B cell (primary cell): ENCODE data around the gene DNAJA3. TPM values are rescaled to one million over a fixed set of nuclear protein-coding genes. Genes with fewer than 3 reads are reported as not detected.

Experiments used
- ATAC-seq: fragments of 200-7000 bp; cut with Tn5 transposase; one replicate; pipeline ENCODE4 v1.10.0; 2021; ENCODE audit warnings: low read depth, mild to moderate bottlenecking, moderate number of reproducible peaks, moderate library complexity
- CTCF ChIA-PET: fragments of 350-600 bp; sonication (Branson Sonifier 250); formaldehyde crosslinking; loops from one replicate; lab custom pipeline; 2021; ENCODE audit warnings: antibody characterized with exemption, inconsistent platforms; lab: Charles Lee
- POLR2A ChIA-PET: fragments of 350-600 bp; sonication (Branson Sonifier 250); formaldehyde crosslinking; loops from one replicate; lab custom pipeline; 2021; ENCODE audit warnings: antibody characterized with exemption; lab: Charles Lee
- DNase-seq: peaks from one replicate; pipeline ENCODE4 v3.0.0; 2013
- H2AFZ ChIP-seq: 2 replicates; pipeline ENCODE4 v1.6.1; 2012; ENCODE audit warnings: mild to moderate bottlenecking, low read depth, low read length; ENCODE audit not compliant: insufficient read depth, poor library complexity, severe bottlenecking
- H3K27ac ChIP-seq, 2 donors: 1 replicate in 1 of 2; 2 replicates in 1 of 2; pipeline ENCODE4 v1.5.1; 2012 to 2013; ENCODE audit warnings: low read length in 2 of 2, mild to moderate bottlenecking in 2 of 2, moderate library complexity in 1 of 2
- H3K27me3 ChIP-seq, 4 experiments: fragments of 200-600 bp in 1 of 4; sonication (generic) in 1 of 4; replicated peaks in 1 of 4; 1 replicate in 2 of 4; 2 replicates in 2 of 4; pipeline versions ENCODE4 v1.6.1 to v1.7.0; 2013 to 2016; ENCODE audit warnings: low read length in 3 of 4, mild to moderate bottlenecking in 2 of 4, mixed read lengths in 1 of 4, moderate library complexity in 1 of 4; ENCODE audit not compliant: insufficient read depth in 4 of 4, control insufficient read depth in 3 of 4; ENCODE audit errors: control extremely low read depth in 1 of 4
- H3K36me3 ChIP-seq, 2 experiments: replicated peaks in 1 of 2; 1 replicate in 1 of 2; 2 replicates in 1 of 2; pipeline versions ENCODE4 v1.6.1 to v1.7.1; 2013; ENCODE audit warnings: low read length in 1 of 2; ENCODE audit not compliant: insufficient read depth in 2 of 2, control insufficient read depth in 1 of 2; ENCODE audit errors: control extremely low read depth in 1 of 2, extremely low read depth in 1 of 2
- H3K4me1 ChIP-seq, 2 donors: fragments of 200-600 bp in 1 of 2; sonication (generic) in 1 of 2; 1 replicate in 1 of 2; 2 replicates in 1 of 2; pipeline versions ENCODE4 v1.5.1 to v1.6.1; 2013 to 2017; ENCODE audit warnings: low read length in 2 of 2; ENCODE audit not compliant: control insufficient read depth in 2 of 2, insufficient read depth in 2 of 2
- H3K4me2 ChIP-seq: replicated peaks from 2 replicates; pipeline ENCODE3; 2012; ENCODE audit warnings: mild to moderate bottlenecking, low read depth, low read length; ENCODE audit not compliant: poor library complexity, severe bottlenecking
- H3K4me3 ChIP-seq, 5 experiments: fragments of 200-600 bp in 1 of 5; sonication (generic) in 1 of 5; 1 replicate in 3 of 5; 2 replicates in 2 of 5; pipeline versions ENCODE4 v1.5.1 to v1.7.0; 2011 to 2016; ENCODE audit warnings: low read length in 4 of 5, mild to moderate bottlenecking in 4 of 5, low read depth in 2 of 5, control low read depth in 1 of 5, moderate library complexity in 1 of 5; ENCODE audit not compliant: insufficient read depth in 1 of 5; ENCODE audit errors: control extremely low read depth in 1 of 5, extremely low read depth in 1 of 5
- H3K79me2 ChIP-seq: fragments of 200-600 bp; sonication (generic); one replicate; pipeline ENCODE4 v1.6.0; 2016; ENCODE audit warnings: low read length; ENCODE audit not compliant: control insufficient read depth, insufficient read depth
- H3K9ac ChIP-seq: fragments of 200-600 bp; sonication (generic); 2 replicates; pipeline ENCODE4 v1.6.1; 2017; ENCODE audit warnings: mild to moderate bottlenecking, low read length, moderate library complexity
- H3K9me3 ChIP-seq, 3 donors: one replicate each; pipeline versions ENCODE4 v1.6.1 to v1.7.1; 2013; ENCODE audit warnings: low read length in 2 of 3; ENCODE audit not compliant: control insufficient read depth in 2 of 3, insufficient read depth in 1 of 3; ENCODE audit errors: control extremely low read depth in 1 of 3
- H4K20me1 ChIP-seq: 2 replicates; pipeline ENCODE4 v1.6.0; 2012; ENCODE audit warnings: mild to moderate bottlenecking, low read length; ENCODE audit not compliant: insufficient read depth, control insufficient read depth, poor library complexity, severe bottlenecking
- H3K27ac Mint-ChIP-seq: one replicate; pipeline ENCODE4 v1.8.0; 2021; ENCODE audit warnings: mixed read lengths
- H3K27me3 Mint-ChIP-seq: one replicate; pipeline ENCODE4 v1.8.0; 2021; ENCODE audit warnings: mixed read lengths
- H3K4me1 Mint-ChIP-seq: one replicate; pipeline ENCODE4 v1.8.0; 2021; ENCODE audit warnings: mixed read lengths
- H3K4me3 Mint-ChIP-seq: one replicate; pipeline ENCODE4 v1.8.0; 2021; ENCODE audit warnings: mixed read lengths
- H3K9me3 Mint-ChIP-seq: one replicate; pipeline ENCODE4 v1.8.0; 2022; ENCODE audit warnings: mixed read lengths; ENCODE audit not compliant: insufficient read depth
- CTCF ChIP-seq: fragments of 200-600 bp; IDR thresholded peaks from one replicate; pipeline ENCODE4 v1.8.0; 2022; ENCODE audit warnings: antibody characterized with exemption, mild to moderate bottlenecking
- EZH2 ChIP-seq: IDR thresholded peaks from 2 replicates; pipeline ENCODE4 v1.6.1; 2012; ENCODE audit warnings: borderline replicate concordance, low read depth, mild to moderate bottlenecking, moderate library complexity, low read length; ENCODE audit not compliant: insufficient read depth, poor library complexity, severe bottlenecking
- WGBS: methylation state at CpG from one replicate; pipeline ENCODE4 v1.1.5; 2013; ENCODE audit warnings: missing lambda C conversion rate; ENCODE audit not compliant: insufficient coverage; 5-methylcytosine and 5-hydroxymethylcytosine counted together
- intact Hi-C: fragments of 100-400 bp; cut with micrococcal nuclease; formaldehyde crosslinking; loops from one replicate; pipeline ENCODE4 v1.10.0; 2022
- polyA plus RNA-seq: library from polyadenylated mRNA; depleted of rRNA; stranded (reverse); fragments of >200 nt; gene quantifications from 2 replicates; pipeline ENCODE4 v1.2.3, GENCODE V29; 2012
- total RNA-seq, 2 donors: library from RNA; stranded (reverse); fragments of 120-200 nt in 1 of 2; gene quantifications; 1 replicate in 1 of 2; 2 replicates in 1 of 2; pipeline versions ENCODE4 v1.2.3 to v1.2.4, GENCODE V29; 2013 to 2022

Gene DNAJA3
- total and polyA plus RNA-seq, 2 donors (not counting 1 experiment from before 2014, with no cell fraction given) = 59.3 to 67.7 TPM

- H3K36me3 ChIP-seq = peaks cover 0 to 93% of the 10 kb centered on the region in 2 experiments
- intact Hi-C loops = no loop called here
- H3K9me3 Mint-ChIP-seq = no peaks in the 10 kb centered on the region
- ChIA-PET CTCF (no interaction called here), POLR2A (no interaction called here)
- H3K4me2 ChIP-seq = no peak overlapping the region
- H3K4me1 Mint-ChIP-seq = peaks cover 4% of the 10 kb centered on the region
- H3K27me3 ChIP-seq = no peaks in the 10 kb centered on the region
- ATAC-seq = no peak
- peaks cover 88% of the 10 kb centered on the region for H4K20me1 ChIP-seq
- H2AFZ ChIP-seq = no peak overlapping the region
- 99% methylated on average over 19 of the region's 22 CpGs for WGBS
- peak; percentile 15 for DNase-seq
- no peaks in the 10 kb centered on the region for H3K9me3 ChIP-seq
- peaks cover 62% of the 10 kb centered on the region for H3K79me2 ChIP-seq
- peaks cover 0 to 4% of the 10 kb centered on the region in 2 donors for H3K4me1 ChIP-seq
- H3K27me3 Mint-ChIP-seq = no peaks in the 10 kb centered on the region
- H3K4me3 Mint-ChIP-seq = no peak overlapping the region
- H3K27ac ChIP-seq = no peak overlapping the region
- no peak overlapping the region for H3K9ac ChIP-seq
- TF ChIP-seq EZH2 (no peak), CTCF (no peak)
- H3K4me3 ChIP-seq = no peak overlapping the region
- no peak overlapping the region for H3K27ac Mint-ChIP-seq
Observed at GRCh38 chr16:4407543-4408322, 17.9 kb upstream of the DNAJA3 start.

GRCh38 chr16:4408323-4408690, 17.4 kb upstream of the DNAJA3 start:
- no peak overlapping the region for H3K27ac Mint-ChIP-seq
- intact Hi-C loops = no loop called here

More at GRCh38 chr16:4408323-4408690, 17.4 kb upstream of the DNAJA3 start:
- Histone ChIP-seq H2AFZ (no peak overlapping the region), H4K20me1 (peaks cover 88% of the 10 kb centered on the region), H3K4me1 (peaks cover 2 to 6% of the 10 kb centered on the region in 2 donors), H3K27me3 (no peaks in the 10 kb centered on the region), H3K79me2 (peaks cover 66% of the 10 kb centered on the region), H3K4me2 (no peak overlapping the region), H3K9ac (no peak overlapping the region), H3K9me3 (no peaks in the 10 kb centered on the region), H3K36me3 (peaks cover 0 to 93% of the 10 kb centered on the region in 2 experiments), H3K27ac (no peak overlapping the region), H3K4me3 (no peak overlapping the region)
- Mint-ChIP-seq H3K27me3 (no peaks in the 10 kb centered on the region), H3K9me3 (no peaks in the 10 kb centered on the region), H3K4me1 (peaks cover 7% of the 10 kb centered on the region), H3K4me3 (no peak overlapping the region)
- TF ChIP-seq EZH2 (no peak), CTCF (no peak)
- no peak for DNase-seq
- ChIA-PET CTCF (no interaction called here), POLR2A (no interaction called here)
- no peak for ATAC-seq
- WGBS = 92% methylated on average over 10 of the region's 10 CpGs
